Lower lobe of right lung (tissue), 2 donors: ENCODE measurements around the gene CIZ1. TPM values are rescaled to one million over a fixed set of nuclear protein-coding genes. Genes with fewer than 3 reads are reported as not detected.
A peak's percentile ranks its signal among the peaks of the same experiment; 100 is the strongest.

Experiments
- ATAC-seq, 2 donors: fragments of 200-7000 bp; cut with Tn5 transposase; one replicate each; pipeline ENCODE4 v1.9.1; 2020 to 2022; ENCODE audit warnings: mild to moderate bottlenecking in 2 of 2, moderate library complexity in 2 of 2
- DNase-seq: peaks from one replicate; pipeline ENCODE4 v3.0.0-alpha.2; 2020
- H3K27ac ChIP-seq: fragments of 200-600 bp; one replicate; pipeline ENCODE4 v1.8.0; 2022
- H3K27me3 ChIP-seq: fragments of 200-600 bp; one replicate; pipeline ENCODE4 v1.8.0; 2022; ENCODE audit warnings: low read depth
- H3K36me3 ChIP-seq: fragments of 200-600 bp; one replicate; pipeline ENCODE4 v1.8.0; 2022; ENCODE audit warnings: mild to moderate bottlenecking
- H3K4me1 ChIP-seq: fragments of 200-600 bp; one replicate; pipeline ENCODE4 v1.8.0; 2022
- H3K4me3 ChIP-seq: fragments of 200-600 bp; one replicate; pipeline ENCODE4 v1.8.0; 2022; ENCODE audit warnings: mild to moderate bottlenecking
- H3K9me3 ChIP-seq: fragments of 200-600 bp; one replicate; pipeline ENCODE4 v1.8.0; 2022
- CTCF ChIP-seq: fragments of 200-600 bp; IDR thresholded peaks from one replicate; pipeline ENCODE4 v1.8.0; 2022; ENCODE audit warnings: antibody characterized with exemption, mild to moderate bottlenecking
- intact Hi-C: fragments of 100-400 bp; cut with DNase I; formaldehyde crosslinking; loops from one replicate; pipeline ENCODE4 v1.11.0; 2022
- total RNA-seq: library from RNA; stranded (reverse); fragmentation: NEBNext Ultra II Directional; extraction: Animal tissue kit (Norgen Biotek cat#: 25700); gene quantifications from one replicate; pipeline ENCODE4 v1.2.1, GENCODE V29; 2021
- donor health status: DM: no; HTN: yes; CAD: no; lungs with severe emphysema.

The CIZ1 gene
- total RNA-seq, 1 donor from 2014 or later = 98.5 TPM

DNA sequence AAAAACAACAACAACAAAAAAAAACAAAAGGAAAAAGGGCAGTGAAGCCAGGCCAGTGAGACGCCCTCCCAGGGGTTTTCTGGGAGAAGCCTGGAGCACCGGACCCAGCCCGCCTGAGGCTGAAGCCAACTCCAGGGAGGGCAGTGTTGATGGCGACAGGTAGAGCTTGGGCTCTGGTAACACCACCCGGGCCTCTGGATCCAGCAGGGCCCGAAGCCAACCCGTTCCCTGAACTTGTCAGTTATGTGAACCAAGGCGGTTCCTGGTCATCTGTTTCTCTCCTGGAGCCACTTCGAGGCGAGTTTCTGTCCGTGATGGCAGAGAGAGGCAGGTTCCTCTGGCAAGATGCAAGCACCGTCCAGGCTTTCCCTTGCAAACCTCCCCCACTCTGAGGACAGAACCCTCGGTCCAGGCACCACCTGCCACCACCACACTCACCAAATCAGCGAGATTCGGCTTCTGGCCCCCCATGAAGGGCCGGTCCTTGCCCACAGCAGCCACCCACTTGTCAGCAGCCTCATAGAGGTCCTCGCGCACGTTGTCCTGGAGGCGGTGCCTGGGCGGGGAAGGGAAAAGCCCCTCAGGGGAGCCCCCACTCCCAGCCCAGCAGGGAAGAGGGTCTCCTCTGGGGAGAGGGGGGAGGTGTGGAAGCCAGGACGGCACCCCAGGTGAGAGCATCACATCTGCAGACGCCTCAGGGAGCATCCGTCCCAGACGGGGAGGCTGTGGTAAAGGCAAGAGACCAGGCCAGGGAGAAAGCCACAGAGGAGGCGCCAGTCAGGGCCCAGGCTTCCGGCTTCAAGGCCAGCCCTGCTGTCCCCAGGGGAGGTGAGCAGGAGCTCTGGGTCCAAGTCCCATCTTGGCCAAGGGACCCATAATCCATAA, 69.2 kb downstream of the CIZ1 start:
- Histone ChIP-seq H3K4me3 (no peak overlapping the region), H3K4me1 (peaks cover 35% of the 10 kb centered on the region), H3K27me3 (no peaks in the 10 kb centered on the region), H3K9me3 (no peaks in the 10 kb centered on the region), H3K27ac (no peak overlapping the region), H3K36me3 (peaks cover 49% of the 10 kb centered on the region)
- peak; percentile 32 for DNase-seq
- no peak for ATAC-seq
- no peak for TF ChIP-seq CTCF
- intact Hi-C loops = no loop called here

DNA sequence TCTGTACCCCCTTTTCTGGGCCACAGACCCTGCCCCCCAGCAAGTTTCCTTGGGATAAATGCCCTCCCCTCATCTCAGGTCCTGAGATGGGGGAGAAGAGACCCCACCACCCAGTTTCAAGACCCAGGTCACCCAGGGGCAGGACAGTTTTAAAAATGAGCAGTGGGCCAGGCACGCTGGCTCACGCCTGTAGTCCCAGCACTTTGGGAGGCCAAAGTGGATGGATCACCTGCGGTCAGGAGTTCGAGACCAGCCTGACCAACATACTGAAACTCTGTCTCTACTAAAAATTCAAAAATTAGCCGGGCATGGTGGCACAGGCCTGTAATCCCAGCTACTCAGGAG, 69.9 kb downstream of the CIZ1 start:
- Histone ChIP-seq H3K27ac (no peak overlapping the region), H3K36me3 (peaks cover 49% of the 10 kb centered on the region), H3K9me3 (no peaks in the 10 kb centered on the region), H3K4me1 (peaks cover 29% of the 10 kb centered on the region), H3K27me3 (no peaks in the 10 kb centered on the region), H3K4me3 (no peak overlapping the region)
- intact Hi-C loops = no loop called here
- ATAC-seq = no peak
- no peak for DNase-seq
- TF ChIP-seq CTCF = no peak

- H3K36me3 ChIP-seq = peaks cover 49% of the 10 kb centered on the region
- H3K9me3 ChIP-seq = no peaks in the 10 kb centered on the region
- no peaks in the 10 kb centered on the region for H3K27me3 ChIP-seq
- no peak overlapping the region for H3K4me3 ChIP-seq
- H3K4me1 ChIP-seq = peaks cover 23% of the 10 kb centered on the region
- TF ChIP-seq CTCF = no peak
- DNase-seq (peak; percentile 39), ATAC-seq (no peak)
- intact Hi-C loops = no loop called here
- H3K27ac ChIP-seq = no peak overlapping the region
Observed at GRCh38 chr9:128120741-128121465, 70.5 kb downstream of the CIZ1 start.

- ATAC-seq = no peak
- peak; percentile 37 for DNase-seq
- H3K27ac ChIP-seq = no peak overlapping the region
- H3K36me3 ChIP-seq = peaks cover 49% of the 10 kb centered on the region
- H3K27me3 ChIP-seq = no peaks in the 10 kb centered on the region
- no peaks in the 10 kb centered on the region for H3K9me3 ChIP-seq
- no peak overlapping the region for H3K4me3 ChIP-seq
- peaks cover 16% of the 10 kb centered on the region for H3K4me1 ChIP-seq
- TF ChIP-seq CTCF = no peak
- intact Hi-C loops = no loop called here
Observed at GRCh38 chr9:128120061-128120740, 71.2 kb downstream of the CIZ1 start.

DNA sequence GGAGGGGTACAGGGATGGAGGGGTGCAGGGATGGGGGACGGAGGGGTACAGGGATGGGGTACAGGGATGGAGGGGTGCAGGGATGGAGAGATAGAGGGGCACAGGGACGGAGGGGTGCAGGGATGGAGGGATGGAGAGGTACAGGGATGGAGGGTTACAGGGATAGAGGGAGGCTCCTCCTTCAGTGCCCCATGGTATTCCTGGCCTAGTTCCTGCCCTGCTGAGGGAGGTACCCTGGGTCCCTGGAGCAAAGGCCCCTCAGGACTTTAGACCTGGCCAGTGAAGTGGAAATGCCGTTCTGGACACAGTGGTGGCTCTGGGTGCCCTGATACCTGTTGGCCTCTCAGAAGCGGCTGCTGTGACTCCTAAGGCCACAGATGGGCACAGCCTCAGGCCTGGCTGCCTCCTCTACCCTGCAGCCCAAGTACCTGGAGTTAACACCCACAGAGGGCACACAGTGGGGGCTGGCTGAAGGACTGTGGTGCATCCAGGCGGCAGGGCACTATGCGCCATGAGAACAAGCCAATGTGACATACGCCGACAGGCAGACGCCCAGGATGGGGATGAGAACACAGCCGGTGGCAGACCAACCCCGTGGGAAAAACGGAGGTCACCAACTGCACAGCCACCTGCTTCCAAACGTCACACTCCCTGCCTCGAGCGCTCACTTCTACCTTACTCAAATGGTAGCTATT, 72.3 kb downstream of the CIZ1 start:
- no peak for TF ChIP-seq CTCF
- peaks cover 40% of the 10 kb centered on the region for H3K36me3 ChIP-seq
- DNase-seq = peak; percentile 29
- intact Hi-C loops = no loop called here
- no peak overlapping the region for H3K4me3 ChIP-seq
- H3K4me1 ChIP-seq = peaks cover 10% of the 10 kb centered on the region
- no peak for ATAC-seq
- no peaks in the 10 kb centered on the region for H3K27me3 ChIP-seq
- no peaks in the 10 kb centered on the region for H3K9me3 ChIP-seq
- no peak overlapping the region for H3K27ac ChIP-seq
